PC-9 (cell line): ENCODE data around the gene BTRC. TPM values are rescaled to one million over a fixed set of nuclear protein-coding genes. Genes with fewer than 3 reads are reported as not detected.

Experiments
- BruUV-seq: library from RNA; stranded (reverse); fragments of 400-500 nt; replicated peaks from 2 replicates; lab custom pipeline; 2021; lab: Mats Ljungman, UMichigan
- CTCF ChIA-PET: fragments of 300-600 bp; sonication (Branson Sonifier 250); formaldehyde crosslinking; loops from one replicate; lab custom pipeline; 2022; ENCODE audit warnings: antibody characterized with exemption; lab: Charles Lee
- POLR2A ChIA-PET: fragments of 300-600 bp; sonication (Branson Sonifier 250); formaldehyde crosslinking; loops from one replicate; lab custom pipeline; 2022; ENCODE audit warnings: antibody characterized with exemption; ENCODE audit not compliant: unreplicated experiment; lab: Charles Lee
- DNase-seq, 2 experiments: peaks; one replicate each; pipeline versions ENCODE4 v3.0.0 to v3.0.0-alpha.2; 2015 to 2022; ENCODE audit warnings: mixed read lengths in 1 of 2
- H2AFZ ChIP-seq: fragments of 200-600 bp; sonication (generic); 2 replicates; pipeline ENCODE4 v1.8.1; 2017; ENCODE audit warnings: antibody characterized with exemption
- H3F3A ChIP-seq: fragments of 200-600 bp; sonication (generic); 2 replicates; pipeline ENCODE4 v1.8.1; 2017; ENCODE audit warnings: antibody characterized with exemption, mild to moderate bottlenecking, low read depth; ENCODE audit not compliant: insufficient read depth
- H3K27ac ChIP-seq: fragments of 200-600 bp; sonication (generic); 2 replicates; pipeline ENCODE4 v1.6.1; 2016; ENCODE audit warnings: mixed run types
- H3K27me3 ChIP-seq: fragments of 200-600 bp; sonication (generic); 2 replicates; pipeline ENCODE4 v1.6.1; 2016; ENCODE audit warnings: low read depth, mixed run types; ENCODE audit not compliant: insufficient read depth
- H3K36me3 ChIP-seq: fragments of 200-600 bp; sonication (generic); 2 replicates; pipeline ENCODE4 v1.6.1; 2016; ENCODE audit warnings: low read depth, mixed run types
- H3K4me1 ChIP-seq: fragments of 200-600 bp; sonication (generic); replicated peaks from 2 replicates; pipeline ENCODE4 v1.6.1; 2016; ENCODE audit warnings: mixed run types; ENCODE audit not compliant: insufficient read depth
- H3K4me2 ChIP-seq: fragments of 200-600 bp; sonication (generic); 2 replicates; pipeline ENCODE4 v1.6.1; 2017; ENCODE audit warnings: mixed run types
- H3K4me3 ChIP-seq: fragments of 200-600 bp; sonication (generic); 2 replicates; pipeline ENCODE4 v1.6.1; 2016; ENCODE audit warnings: mixed run types
- H3K79me2 ChIP-seq: fragments of 200-600 bp; sonication (generic); 2 replicates; pipeline ENCODE4 v1.6.1; 2017; ENCODE audit warnings: low read depth, mixed run types
- H3K9me2 ChIP-seq: fragments of 200-600 bp; sonication (generic); 2 replicates; pipeline ENCODE4 v1.8.1; 2017; ENCODE audit warnings: mild to moderate bottlenecking; ENCODE audit not compliant: insufficient read depth
- H3K9me3 ChIP-seq: fragments of 200-600 bp; sonication (generic); 2 replicates; pipeline ENCODE4 v1.8.1; 2016; ENCODE audit warnings: low read depth; ENCODE audit not compliant: insufficient read depth
- H4K20me1 ChIP-seq: fragments of 200-600 bp; sonication (generic); 2 replicates; pipeline ENCODE4 v1.8.1; 2017; ENCODE audit not compliant: insufficient read depth
- EZH2 ChIP-seq: fragments of 200-600 bp; sonication (generic); IDR thresholded peaks from 2 replicates; pipeline ENCODE4 v1.8.0; 2017; ENCODE audit warnings: antibody characterized with exemption, low read depth
- intact Hi-C: fragments of 100-400 bp; cut with micrococcal nuclease; formaldehyde crosslinking; loops from one replicate; pipeline ENCODE4 v1.10.0; 2022; ENCODE audit not compliant: unreplicated experiment
- total RNA-seq: library from RNA; stranded (reverse); gene quantifications from 2 replicates; pipeline ENCODE4 v1.2.3, GENCODE V29; 2021
- TF ChIP-seq, protein P1 (sequence below): fragments of 200-600 bp; sonication (generic); conservative IDR thresholded peaks from 2 replicates; pipeline ENCODE4 v1.6.1; 2017; ENCODE audit warnings: mixed run types, antibody characterized with exemption, mild to moderate bottlenecking, moderate library complexity

The BTRC gene
- total RNA-seq, 1 experiment from 2014 or later: 15.6 TPM

DNA sequence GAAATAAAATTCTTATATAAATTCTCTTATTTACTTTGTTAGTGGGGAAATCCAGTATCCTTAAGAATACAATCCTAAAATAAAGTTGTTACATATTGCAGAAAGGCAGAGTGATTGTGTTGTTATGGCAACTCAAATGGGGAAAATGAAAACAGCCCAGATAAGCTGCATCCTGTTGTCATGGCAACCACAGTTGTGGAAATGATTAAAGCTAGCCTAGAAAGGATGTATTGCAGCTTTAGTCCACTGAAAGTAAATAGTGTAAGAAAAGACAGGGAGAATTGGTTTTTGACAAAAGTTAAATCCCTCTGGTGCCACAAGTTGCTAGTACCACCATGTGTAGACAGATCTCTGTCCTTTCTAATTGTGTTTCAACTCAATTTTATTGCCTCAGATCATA, 43.2 kb downstream of the BTRC start:
- H3K36me3 ChIP-seq: no peaks in the 10 kb centered on the region
- no peaks in the 10 kb centered on the region for H3K4me1 ChIP-seq
- no TSS peak for BruUV-seq
- no peak for DNase-seq
- no peak overlapping the region for H2AFZ ChIP-seq
- ChIA-PET CTCF (interaction anchor here (0.6 kb wide), 1 partner anchor 45 kb away, joined by 9 read pairs; no protein-coding TSS in a partner anchor), POLR2A (no interaction called here)
- no peaks in the 10 kb centered on the region for H4K20me1 ChIP-seq
- intact Hi-C loops: no loop called here
- no peaks in the 10 kb centered on the region for H3K79me2 ChIP-seq
- no peak overlapping the region for H3K27ac ChIP-seq
- no peaks in the 10 kb centered on the region for H3K9me3 ChIP-seq
- H3F3A ChIP-seq: no peaks in the 10 kb centered on the region
- no peaks in the 10 kb centered on the region for H3K27me3 ChIP-seq
- TF ChIP-seq EZH2: no peak
- TF ChIP-seq, protein P1, sequence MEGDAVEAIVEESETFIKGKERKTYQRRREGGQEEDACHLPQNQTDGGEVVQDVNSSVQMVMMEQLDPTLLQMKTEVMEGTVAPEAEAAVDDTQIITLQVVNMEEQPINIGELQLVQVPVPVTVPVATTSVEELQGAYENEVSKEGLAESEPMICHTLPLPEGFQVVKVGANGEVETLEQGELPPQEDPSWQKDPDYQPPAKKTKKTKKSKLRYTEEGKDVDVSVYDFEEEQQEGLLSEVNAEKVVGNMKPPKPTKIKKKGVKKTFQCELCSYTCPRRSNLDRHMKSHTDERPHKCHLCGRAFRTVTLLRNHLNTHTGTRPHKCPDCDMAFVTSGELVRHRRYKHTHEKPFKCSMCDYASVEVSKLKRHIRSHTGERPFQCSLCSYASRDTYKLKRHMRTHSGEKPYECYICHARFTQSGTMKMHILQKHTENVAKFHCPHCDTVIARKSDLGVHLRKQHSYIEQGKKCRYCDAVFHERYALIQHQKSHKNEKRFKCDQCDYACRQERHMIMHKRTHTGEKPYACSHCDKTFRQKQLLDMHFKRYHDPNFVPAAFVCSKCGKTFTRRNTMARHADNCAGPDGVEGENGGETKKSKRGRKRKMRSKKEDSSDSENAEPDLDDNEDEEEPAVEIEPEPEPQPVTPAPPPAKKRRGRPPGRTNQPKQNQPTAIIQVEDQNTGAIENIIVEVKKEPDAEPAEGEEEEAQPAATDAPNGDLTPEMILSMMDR: no peak
- no peaks in the 10 kb centered on the region for H3K9me2 ChIP-seq
- H3K4me2 ChIP-seq: no peak overlapping the region
- no peak overlapping the region for H3K4me3 ChIP-seq

DNA sequence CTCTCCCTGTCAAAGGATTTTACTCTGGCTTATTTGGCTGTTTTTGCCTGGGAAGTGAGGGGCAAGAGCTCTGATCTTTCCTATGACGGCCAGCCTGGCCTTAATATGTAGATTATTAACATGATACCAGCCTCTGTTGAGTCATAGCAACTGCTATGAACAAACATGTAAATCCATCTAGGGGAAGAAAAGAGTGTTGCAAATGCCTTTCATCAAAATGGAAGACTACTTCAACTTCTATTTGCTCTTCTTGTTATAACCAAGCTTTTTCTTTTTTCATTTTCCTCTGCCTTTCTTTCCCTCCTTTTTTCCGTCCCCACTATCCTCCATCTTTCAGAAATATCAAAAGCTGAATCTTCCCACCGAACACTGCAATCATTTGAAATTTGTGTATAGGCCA, 46.6 kb downstream of the BTRC start:
- intact Hi-C loops: no loop called here
- Histone ChIP-seq H2AFZ (no peak overlapping the region), H3K4me2 (no peak overlapping the region), H3K79me2 (no peaks in the 10 kb centered on the region), H3F3A (no peaks in the 10 kb centered on the region), H4K20me1 (no peaks in the 10 kb centered on the region), H3K36me3 (no peaks in the 10 kb centered on the region), H3K27ac (no peak overlapping the region), H3K9me3 (no peaks in the 10 kb centered on the region), H3K4me3 (no peak overlapping the region), H3K4me1 (no peaks in the 10 kb centered on the region), H3K9me2 (no peaks in the 10 kb centered on the region), H3K27me3 (no peaks in the 10 kb centered on the region)
- CTCF ChIA-PET: no interaction called here
- no peak for TF ChIP-seq EZH2
- TF ChIP-seq, protein P1: no peak
- POLR2A ChIA-PET: no interaction called here
- no peak for DNase-seq
- BruUV-seq: no TSS peak

DNA sequence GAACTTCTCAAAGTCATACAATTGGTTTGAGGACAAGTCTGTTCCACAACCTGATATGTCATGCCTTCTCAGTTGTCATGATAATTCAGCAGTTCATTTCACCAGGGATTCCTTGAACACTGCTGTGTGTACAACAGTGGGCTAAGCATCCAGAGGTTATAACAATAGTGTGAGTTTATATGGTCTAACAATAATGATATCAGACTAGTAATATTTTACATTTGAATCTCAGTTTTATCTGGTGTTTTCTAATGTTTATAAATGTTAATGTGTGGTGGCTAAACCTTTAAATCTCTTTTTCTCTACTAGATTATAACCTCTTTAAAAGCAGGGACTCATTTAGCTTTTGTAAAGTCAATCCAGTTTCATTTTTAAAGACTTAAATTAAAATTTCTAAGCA, 48.7 kb downstream of the BTRC start:
- Histone ChIP-seq H3K9me3 (no peaks in the 10 kb centered on the region), H3K4me2 (no peak overlapping the region), H3K9me2 (no peaks in the 10 kb centered on the region), H2AFZ (no peak overlapping the region), H4K20me1 (no peaks in the 10 kb centered on the region), H3K36me3 (no peaks in the 10 kb centered on the region), H3K27me3 (no peaks in the 10 kb centered on the region), H3K27ac (no peak overlapping the region), H3K79me2 (no peaks in the 10 kb centered on the region), H3F3A (no peaks in the 10 kb centered on the region), H3K4me3 (no peak overlapping the region), H3K4me1 (no peaks in the 10 kb centered on the region)
- CTCF ChIA-PET: no interaction called here
- POLR2A ChIA-PET: no interaction called here
- no TSS peak for BruUV-seq
- intact Hi-C loops: no loop called here
- DNase-seq: no peak
- TF ChIP-seq EZH2: no peak
- TF ChIP-seq, protein P1: no peak
